OCI-LY3 (cell line): ENCODE data around the gene TMEM87A.

Experiments used
- EZH2phosphoT487 ChIP-seq: fragments of 200-600 bp; shearing (Covaris generic); IDR thresholded peaks from 2 replicates; pipeline ENCODE4 v1.6.1; 2018; ENCODE audit warnings: antibody characterized with exemption, mixed run types, low read depth
- TF ChIP-seq, protein P1 (sequence below): fragments of 200-600, 300-600 bp; sonication (generic); IDR thresholded peaks from 2 replicates; pipeline ENCODE4 v1.5.1; 2014; ENCODE audit warnings: antibody characterized with exemption, low read length, low read depth

DNA sequence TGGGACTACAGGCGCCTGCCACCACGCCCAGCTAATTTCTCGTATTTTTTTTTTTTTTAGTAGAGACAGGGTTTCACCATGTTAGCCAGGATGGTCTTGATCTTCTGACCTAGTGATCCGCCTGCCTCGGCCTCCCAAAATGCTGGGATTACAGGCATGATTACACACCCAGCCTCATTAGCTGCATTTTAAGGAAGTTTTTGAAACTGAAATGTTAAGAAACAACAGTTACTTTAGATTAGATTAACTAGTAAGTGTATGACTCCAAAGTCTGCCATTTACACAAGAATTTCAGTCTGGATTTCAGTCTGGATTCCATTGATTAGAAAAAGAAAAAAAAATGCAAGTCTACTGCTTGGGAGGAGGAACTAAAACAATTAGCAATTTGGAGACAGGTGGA, 40.6 kb downstream of the TMEM87A start:
- TF ChIP-seq, protein P1, sequence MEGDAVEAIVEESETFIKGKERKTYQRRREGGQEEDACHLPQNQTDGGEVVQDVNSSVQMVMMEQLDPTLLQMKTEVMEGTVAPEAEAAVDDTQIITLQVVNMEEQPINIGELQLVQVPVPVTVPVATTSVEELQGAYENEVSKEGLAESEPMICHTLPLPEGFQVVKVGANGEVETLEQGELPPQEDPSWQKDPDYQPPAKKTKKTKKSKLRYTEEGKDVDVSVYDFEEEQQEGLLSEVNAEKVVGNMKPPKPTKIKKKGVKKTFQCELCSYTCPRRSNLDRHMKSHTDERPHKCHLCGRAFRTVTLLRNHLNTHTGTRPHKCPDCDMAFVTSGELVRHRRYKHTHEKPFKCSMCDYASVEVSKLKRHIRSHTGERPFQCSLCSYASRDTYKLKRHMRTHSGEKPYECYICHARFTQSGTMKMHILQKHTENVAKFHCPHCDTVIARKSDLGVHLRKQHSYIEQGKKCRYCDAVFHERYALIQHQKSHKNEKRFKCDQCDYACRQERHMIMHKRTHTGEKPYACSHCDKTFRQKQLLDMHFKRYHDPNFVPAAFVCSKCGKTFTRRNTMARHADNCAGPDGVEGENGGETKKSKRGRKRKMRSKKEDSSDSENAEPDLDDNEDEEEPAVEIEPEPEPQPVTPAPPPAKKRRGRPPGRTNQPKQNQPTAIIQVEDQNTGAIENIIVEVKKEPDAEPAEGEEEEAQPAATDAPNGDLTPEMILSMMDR, result no peak
- no peak for TF ChIP-seq EZH2phosphoT487
